GM19452 (cell line): ENCODE results near the gene UROC1.

Source experiments
- ATAC-seq: cut with Tn5 transposase; IDR thresholded peaks from one replicate; pipeline ENCODE4 v1.9.1; 2021; ENCODE audit not compliant: unreplicated experiment

The UROC1 gene

GRCh38 chr3:126517291-126517951, at the start of gene UROC1:
TSS of gene UROC1 (minus strand) at chr3:126517773. CDS start at chr3:126517719, 54 bp downstream.
- no peak for ATAC-seq

- no peak for ATAC-seq
Observed at GRCh38 chr3:126562737-126563276, 45.2 kb upstream of the UROC1 start.

GRCh38 chr3:126558336-126559071, 40.9 kb upstream of the UROC1 start, which contains the start of gene C3orf22:
TSS of gene C3orf22 (minus strand) at chr3:126558932. CDS start at chr3:126553390, 5,542 bp downstream.
- no peak for ATAC-seq

GRCh38 chr3:126557761-126558160, 40.2 kb upstream of the UROC1 start:
- no peak for ATAC-seq

- ATAC-seq, result no peak
Observed at GRCh38 chr3:126557415-126557745, 39.8 kb upstream of the UROC1 start.

GRCh38 chr3:126556637-126557414, 39.3 kb upstream of the UROC1 start:
- no peak for ATAC-seq

- no peak for ATAC-seq
Observed at GRCh38 chr3:126555795-126556636, 38.4 kb upstream of the UROC1 start.

- no peak for ATAC-seq
Observed at GRCh38 chr3:126554560-126555525, 37.3 kb upstream of the UROC1 start.

GRCh38 chr3:126553284-126554084, 35.9 kb upstream of the UROC1 start:
- no peak for ATAC-seq

GRCh38 chr3:126552688-126553283, 35.2 kb upstream of the UROC1 start:
- no peak for ATAC-seq

GRCh38 chr3:126551839-126552687, 34.5 kb upstream of the UROC1 start:
- ATAC-seq, result no peak

- no peak for ATAC-seq
Observed at GRCh38 chr3:126551121-126551838, 33.7 kb upstream of the UROC1 start.

GRCh38 chr3:126550488-126551051, 33.0 kb upstream of the UROC1 start:
- ATAC-seq, result no peak

- ATAC-seq, result no peak
Observed at GRCh38 chr3:126549861-126550487, 32.4 kb upstream of the UROC1 start.

GRCh38 chr3:126548556-126549466, 31.2 kb upstream of the UROC1 start:
- no peak for ATAC-seq
